Renal pelvis (tissue), 4 donors: ENCODE measurements around the gene FAAH2. TPM values are rescaled to one million over a fixed set of nuclear protein-coding genes. Genes with fewer than 3 reads are reported as not detected.
"Not testable (repeated sequence)": the region's sequence is repeated elsewhere in the genome, so short reads cannot be mapped to it uniquely, and the experiment has no call there.

Experiments used
- DNase-seq: peaks from one replicate; pipeline ENCODE4 v3.0.0-alpha.2; 2013
- polyA plus RNA-seq, 3 donors: library from polyadenylated mRNA; unstranded; fragments of 120-200 nt; gene quantifications; one replicate each; pipeline ENCODE4 v1.2.1, GENCODE V29; 2013; ENCODE audit not compliant: insufficient read length in 3 of 3

The FAAH2 gene
- polyA plus RNA-seq, 3 donors: 9.5 to 16.1 (median 15.4) TPM

DNA sequence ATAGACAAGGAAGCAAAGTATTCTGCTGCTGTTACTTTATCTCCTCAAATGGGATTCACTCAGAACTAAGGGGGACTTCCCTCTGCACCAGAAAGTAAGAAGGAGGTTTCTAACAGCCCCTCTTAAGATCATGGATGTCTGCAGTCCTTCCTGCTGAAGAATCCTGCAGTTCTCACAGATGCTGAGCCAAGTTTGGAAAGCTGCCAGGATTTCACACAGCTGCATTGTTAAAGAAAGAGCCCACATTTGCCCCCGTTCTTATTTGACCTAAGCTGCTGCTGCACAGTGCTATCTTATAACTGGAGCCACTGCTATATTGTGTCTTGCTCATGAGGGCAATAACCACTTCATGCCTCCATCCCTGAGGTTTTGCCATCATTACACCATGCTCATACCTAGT, 81.1 kb downstream of the FAAH2 start:
- no peak for DNase-seq

DNA sequence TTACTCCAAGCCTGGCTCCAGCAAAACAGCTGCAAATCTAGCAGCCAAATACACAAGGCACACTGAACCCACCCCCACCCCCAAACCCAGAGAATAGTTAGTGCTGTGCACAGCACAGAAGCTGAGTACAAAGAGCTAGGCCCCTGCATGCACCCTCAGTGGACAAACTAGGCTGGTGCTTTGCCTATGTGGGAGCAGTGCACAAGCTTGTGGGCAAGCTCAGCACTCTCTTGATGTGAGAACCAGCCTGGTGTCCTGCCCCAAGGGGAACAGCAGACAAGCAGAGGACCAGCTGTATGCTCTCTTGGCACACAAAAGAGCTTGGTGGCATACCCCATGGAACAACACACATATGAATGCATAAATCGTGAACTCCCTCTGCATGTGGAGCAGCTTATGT, 81.7 kb downstream of the FAAH2 start:
- no peak for DNase-seq

DNA sequence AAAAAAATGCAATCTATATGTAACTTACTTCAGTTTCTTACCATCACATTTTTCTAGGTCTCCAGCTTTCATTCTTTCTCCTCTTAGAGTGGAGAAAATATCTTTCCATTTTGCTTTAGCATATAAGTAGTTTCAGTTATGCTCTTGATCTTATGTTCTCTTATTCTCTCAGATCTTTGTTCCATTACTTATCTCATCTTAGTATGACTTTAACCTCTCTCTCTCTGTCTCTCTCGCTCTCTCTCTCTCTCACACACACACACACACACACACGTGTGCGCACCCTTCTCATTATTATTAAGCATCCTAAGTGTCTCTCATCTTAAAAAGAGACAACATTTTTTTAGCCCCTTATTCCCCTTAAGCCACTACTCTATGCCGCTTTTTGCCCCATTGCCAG, 92.8 kb downstream of the FAAH2 start:
- no peak for DNase-seq

DNA sequence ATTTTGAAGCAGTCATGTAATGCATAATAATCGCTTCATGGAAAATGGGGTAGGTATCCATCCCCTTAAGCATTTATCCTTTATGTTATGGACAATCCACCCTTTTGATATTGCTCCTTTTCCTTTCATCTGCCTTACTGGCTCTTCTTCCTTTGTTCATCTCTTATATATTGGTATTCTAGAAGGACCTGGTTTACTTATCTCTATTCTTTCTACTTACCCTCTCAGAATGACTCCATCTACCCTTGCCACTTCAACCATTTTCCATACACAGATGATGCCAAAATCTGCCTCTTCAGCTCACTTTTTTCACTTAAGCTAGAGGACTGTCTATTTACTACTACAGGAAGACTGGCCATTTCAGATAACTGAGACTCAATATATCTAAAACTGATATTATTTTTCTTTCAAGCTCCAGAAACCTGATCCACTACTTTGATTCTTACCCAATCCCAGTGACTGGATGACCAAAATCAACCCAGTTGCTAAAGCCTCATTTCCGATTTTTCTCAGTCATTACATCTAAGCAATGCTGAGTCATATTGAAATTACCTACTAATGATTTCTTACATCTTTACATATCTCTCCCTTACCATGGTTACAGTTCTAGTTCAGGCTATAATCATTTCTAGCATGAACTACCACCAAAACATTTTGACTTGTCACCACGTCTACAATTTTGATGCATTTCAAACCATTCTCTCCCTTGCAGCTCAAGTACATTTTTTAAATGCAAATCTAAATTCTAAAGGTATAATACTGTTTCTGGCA, 93.7 kb downstream of the FAAH2 start:
- no peak for DNase-seq

DNA sequence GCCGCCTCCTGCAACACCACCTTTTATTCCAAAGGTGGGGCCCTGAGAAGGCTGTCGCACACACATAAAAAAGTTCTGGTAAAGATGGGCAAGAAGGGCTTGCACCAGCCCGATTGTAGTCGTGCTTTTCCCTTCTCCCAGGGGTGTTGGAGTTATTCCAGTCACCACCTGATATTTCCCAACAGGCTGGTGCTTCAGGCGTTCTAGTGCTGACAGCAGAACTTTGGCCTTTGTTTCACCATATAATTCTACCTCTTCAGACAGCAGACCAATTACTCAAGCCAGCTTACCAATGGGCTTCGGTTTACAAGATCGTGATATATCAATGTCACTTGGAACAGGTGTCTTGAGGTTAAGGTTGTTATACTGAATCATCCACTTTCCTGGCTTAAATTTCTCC, 107.7 kb downstream of the FAAH2 start:
- DNase-seq: not testable (repeated sequence)

DNA sequence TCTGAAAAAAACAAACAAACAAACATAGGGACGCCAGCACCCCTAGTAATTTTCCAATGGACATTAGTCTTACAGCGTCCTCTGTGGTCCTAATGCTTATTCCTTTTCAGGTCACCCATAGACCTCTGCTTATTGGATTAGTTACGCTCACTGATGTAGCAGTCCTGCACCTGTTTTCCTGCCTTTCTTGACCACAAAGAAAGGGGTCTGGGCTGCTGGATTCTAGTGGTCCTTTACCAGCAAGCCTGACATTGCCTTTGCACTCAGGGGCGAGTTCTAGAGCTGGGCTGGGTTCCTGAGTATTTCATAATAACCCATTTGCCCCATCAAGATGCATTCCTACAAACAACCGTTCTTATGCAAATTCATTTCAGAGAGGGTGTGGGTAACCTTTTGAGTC, 116.7 kb downstream of the FAAH2 start:
- DNase-seq: not testable (repeated sequence)

DNA sequence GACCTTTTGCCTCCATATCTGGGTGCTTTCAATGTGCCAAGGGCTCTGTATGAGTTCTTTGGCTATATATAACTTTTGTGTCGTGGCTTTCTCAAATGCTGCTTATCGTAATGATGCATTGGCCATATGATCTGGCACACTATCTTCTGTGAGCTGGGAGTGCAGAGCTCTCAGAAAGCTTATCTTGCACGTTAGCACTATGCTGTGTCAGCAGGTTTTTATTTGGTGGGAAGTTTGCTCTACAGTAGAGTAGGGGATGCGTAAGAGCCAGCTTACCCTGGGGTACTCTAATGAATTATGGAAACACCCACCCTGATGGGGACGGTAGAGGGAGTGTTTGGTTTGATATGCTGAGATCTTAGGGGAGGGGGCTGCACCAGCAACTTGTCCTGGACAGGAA, 119.6 kb downstream of the FAAH2 start:
- DNase-seq: no peak

DNA sequence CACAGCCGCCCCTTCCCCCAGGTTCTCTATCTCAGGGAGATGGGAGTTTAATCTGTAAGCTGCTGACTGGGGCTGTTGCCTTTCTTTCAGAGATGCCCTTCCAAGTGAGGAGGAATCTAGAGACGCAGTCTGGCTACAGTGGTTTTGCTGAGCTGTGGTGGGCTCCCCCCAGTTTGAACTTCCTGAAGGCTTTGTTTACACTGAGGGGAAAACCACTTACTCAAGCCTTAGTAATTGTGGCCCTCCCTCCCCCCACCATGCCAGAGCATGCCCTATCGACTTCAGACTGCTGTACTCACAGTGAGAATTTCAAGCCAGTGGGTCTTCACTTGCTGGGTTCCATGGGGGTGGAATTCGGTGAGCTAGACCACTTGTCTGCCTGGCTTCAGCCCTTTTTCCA, 131.3 kb downstream of the FAAH2 start:
- DNase-seq: no peak

DNA sequence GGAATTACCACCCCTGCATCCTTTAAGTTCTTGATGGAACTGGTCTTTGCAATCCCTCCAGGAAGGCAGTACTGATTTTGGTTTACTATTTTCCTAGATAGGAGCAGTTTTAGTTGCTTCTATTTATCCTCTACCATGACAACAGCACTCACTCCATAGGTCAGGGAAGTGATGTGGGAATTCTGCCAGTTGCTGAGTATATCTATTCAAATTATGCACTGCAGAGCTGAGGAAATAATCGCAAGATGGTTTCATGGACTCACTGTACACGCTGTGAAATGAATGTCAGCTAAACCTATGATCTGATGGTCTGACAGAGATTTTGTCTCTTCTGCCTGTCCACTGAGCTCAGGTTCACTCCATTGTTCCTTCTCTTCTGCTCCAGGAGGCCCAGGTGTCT, 135.8 kb downstream of the FAAH2 start:
- DNase-seq: no peak

DNA sequence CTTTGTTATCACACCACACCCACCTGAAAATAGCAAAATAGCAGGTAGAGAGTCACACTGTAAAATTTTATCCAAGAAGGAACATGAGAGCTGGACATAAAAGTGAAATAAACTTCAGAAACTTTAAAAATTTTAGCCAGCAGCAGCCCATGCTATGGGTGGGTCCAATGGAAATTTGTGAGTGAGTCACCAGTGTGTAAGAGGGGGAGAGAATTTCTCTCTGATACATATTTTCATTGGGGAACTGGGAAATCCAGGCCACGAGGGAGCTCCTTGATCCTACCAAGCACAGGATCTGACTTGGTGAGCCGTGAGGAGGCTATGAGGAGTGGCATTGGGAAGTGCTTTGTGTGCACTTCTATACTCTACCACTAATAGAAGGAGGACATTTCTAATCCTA, 136.3 kb downstream of the FAAH2 start:
- DNase-seq: no peak

DNA sequence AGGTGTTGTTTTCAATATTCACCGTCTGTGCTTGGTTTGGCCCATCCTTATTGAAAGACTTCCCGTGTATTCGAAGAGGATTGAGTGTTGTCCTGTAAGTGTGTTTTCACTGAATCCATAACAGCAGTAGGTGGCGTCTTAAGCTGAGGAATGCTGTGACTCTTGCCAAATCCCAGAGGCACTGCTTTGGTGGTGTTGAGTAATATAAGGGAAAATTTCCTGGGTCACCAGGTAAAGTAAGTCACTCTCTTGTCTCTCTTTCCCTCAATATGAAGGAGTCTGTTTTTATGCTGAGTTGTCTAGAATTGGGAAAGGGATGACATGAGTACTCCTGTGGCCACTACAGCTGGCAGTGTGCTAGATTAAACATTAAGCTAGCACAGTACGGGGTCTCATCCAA, 158.6 kb downstream of the FAAH2 start:
- no peak for DNase-seq

DNA sequence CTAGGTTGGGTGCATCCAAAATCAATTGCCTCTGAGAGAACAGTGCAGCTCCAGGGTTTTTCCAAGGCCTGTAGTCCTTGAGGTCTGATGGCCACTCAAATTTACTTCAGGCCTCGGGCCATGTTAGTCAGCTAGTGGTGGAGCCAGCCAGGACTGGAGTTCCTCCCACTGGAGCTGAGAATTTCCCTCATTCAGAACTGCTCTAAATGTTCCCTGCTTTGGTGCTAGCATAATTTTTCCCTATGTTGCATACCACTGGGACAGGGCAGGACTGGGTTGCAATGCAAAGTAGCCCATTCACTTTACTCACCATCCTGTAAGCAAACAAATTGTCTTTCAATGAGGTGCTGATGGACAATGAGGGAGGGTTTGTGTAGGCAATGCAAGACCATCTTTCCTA, 159.3 kb downstream of the FAAH2 start:
- DNase-seq: no peak

DNA sequence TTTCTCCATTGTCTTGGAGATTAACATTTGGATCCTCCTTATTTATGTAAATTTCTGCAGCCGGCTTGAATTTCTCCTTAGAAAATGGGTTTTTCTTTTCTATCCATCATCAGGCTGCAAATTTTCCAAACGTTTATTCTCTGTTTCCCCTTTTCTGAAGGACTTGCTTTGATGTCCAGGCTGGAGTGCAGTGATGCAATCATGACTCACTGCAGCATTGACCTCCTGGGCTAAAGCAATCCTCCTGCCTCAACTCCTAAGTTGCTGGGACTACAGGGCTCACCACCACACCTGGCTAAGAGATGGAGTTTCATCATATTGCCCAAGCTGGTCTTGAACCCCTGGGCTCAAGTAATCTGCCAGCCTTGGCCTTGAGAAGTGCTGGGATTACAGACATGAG, 161.3 kb downstream of the FAAH2 start:
- DNase-seq: no peak

DNA sequence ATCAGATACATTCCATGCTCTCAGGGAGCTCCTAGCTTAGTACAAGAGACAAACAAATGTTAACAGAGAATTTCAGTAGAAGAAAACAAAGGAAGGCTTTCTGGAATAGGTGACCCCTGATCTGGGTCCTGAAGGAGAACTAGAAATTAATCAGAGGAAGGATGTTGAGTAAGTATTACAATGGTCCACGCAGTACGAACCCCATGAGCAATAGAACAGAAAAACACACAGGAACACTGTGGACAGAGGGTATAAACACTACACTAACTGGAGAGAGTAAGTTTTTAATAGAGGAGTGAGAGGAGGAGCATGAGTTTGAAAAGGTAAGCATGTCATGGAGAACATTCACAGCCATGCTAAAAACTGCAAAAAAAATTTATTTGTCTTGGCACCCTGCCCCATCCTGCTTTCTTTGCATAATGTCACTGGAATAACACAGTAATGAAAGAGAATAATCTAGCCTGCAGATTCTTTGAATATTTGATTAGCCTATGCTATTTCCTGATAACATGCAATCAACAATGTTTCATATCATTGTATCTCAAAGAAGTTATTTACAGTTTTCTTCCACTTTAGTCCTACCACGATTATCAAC, 165.0 kb downstream of the FAAH2 start:
- DNase-seq: no peak

DNA sequence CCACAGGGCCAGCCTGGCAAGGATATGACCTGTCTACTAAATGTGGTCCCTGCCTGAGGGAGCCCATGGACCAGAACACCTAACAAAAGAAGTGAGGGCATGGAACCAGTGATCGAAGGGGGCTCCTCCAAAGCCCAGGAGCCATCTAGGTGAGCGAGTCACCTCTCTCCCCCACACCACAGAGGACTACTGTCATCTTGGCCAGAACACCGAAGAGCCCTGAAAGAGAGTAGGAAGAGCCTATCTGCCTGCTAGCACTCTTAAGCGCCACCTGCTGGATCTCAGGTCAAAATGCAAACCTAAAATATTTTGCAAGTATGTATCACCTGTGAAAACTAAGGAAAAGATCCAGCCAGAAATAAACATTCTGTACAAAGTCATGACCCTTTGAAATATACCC, 167.4 kb downstream of the FAAH2 start:
- no peak for DNase-seq

DNA sequence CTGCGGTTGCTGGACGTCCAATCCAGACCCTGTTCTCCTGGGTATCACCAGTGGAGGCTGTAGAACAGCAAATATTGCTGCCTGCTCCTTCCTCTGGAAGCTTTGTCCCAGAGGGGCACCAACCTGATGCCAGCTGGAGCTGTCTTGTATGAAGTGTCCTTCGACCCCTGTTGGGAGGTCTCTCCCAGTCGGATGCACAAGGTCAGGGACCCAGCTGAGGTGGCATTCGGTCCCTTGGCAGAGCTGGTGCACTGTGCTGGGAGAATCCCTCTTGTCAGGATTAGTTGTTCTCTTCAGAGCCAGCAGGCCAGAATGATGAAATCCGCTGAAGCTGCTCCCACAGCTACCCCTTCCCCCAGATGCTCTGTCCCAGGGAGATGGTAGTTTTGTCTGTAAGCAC, 195.0 kb downstream of the FAAH2 start:
- no peak for DNase-seq

DNA sequence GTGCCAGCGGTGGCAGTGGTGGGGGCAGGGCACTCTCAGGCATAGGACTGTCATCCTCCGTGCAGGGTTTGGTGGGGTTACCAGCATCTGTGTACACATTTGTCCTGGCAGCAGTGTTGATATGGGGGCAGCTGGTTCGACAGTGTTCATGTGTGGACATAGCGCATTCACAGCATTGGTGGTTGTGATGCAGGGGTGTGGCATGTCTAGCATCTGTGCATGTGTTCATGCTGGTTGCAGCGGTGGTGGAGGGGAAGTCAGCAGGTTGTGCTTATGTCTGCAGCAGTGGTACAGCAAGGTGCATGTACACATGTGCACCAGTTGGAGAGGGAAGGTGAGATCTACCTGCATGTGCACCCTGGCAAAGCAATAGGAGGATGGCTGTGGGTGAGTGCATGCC, 230.0 kb downstream of the FAAH2 start:
- DNase-seq: no peak

DNA sequence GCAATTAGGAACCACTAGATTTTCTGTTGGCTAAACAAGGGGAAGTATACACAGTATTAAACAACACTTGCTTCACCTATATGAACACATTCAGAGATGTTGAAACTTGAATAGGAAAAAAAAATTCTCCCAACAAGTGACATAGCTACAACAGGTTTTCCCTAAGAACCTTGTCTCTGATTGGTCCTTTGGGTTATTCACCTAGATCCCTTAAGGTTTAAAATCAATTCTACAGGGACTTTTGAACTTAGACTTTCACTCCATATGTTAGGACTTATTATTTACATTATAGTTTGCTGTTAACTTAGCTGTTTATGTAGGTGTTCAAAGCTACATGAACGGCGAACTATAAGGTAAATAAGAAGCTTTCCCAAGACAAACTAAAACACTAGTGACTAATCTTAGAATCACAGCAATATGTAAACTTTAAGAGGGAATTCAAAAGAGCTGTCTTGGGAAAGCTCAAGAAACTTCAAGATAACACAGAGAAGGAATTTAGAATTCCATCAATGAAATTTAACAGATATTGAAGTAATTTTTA, 233.1 kb downstream of the FAAH2 start:
- DNase-seq: no peak

DNA sequence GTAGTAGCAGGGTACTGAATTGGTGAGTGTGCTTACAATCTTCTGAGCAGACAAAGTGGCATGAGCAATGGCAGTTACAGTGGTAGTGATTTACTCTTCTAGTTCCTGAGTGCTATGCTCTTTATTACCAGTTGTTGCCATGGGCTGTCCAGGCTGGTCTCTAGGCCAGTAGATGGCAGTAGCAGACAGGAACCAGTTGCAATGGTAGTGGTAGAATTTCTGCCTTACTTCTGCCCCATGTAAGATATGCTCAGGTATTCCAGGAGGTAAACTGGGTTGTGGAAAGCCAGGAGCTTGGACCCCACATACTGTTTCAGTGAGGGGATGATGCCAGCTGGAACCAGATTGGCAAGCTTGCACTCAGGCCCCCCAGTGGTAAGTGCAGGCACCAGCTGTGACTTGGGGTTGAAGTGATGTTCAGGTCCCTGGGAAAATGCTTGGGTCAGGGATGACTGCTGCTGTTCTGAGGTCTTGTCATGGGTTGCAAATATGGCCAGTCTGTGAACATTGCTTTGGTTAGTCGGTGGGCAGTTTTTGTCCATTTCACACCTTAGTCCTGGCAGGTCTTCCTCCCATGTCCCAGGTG, 242.3 kb downstream of the FAAH2 start:
- no peak for DNase-seq
